Testis (tissue), 2 donors: ENCODE data around the gene TMC1.

ENCODE experiments used
- POLR2A ChIP-seq: fragments of 450-650 bp; IDR thresholded peaks from one replicate; pipeline ENCODE4 v1.6.1; 2017; ENCODE audit warnings: antibody characterized with exemption, mild to moderate bottlenecking, moderate library complexity
- TF ChIP-seq, protein P1 (sequence below), 3 experiments: fragments of 450-650 bp in 2 of 3; fragments of 200-600 bp in 1 of 3; sonication (generic) in 1 of 3; IDR thresholded peaks; one replicate each; pipeline ENCODE4 v1.5.1; 2016 to 2019; ENCODE audit warnings: antibody characterized with exemption in 3 of 3, mild to moderate bottlenecking in 2 of 3, moderate library complexity in 1 of 3

DNA sequence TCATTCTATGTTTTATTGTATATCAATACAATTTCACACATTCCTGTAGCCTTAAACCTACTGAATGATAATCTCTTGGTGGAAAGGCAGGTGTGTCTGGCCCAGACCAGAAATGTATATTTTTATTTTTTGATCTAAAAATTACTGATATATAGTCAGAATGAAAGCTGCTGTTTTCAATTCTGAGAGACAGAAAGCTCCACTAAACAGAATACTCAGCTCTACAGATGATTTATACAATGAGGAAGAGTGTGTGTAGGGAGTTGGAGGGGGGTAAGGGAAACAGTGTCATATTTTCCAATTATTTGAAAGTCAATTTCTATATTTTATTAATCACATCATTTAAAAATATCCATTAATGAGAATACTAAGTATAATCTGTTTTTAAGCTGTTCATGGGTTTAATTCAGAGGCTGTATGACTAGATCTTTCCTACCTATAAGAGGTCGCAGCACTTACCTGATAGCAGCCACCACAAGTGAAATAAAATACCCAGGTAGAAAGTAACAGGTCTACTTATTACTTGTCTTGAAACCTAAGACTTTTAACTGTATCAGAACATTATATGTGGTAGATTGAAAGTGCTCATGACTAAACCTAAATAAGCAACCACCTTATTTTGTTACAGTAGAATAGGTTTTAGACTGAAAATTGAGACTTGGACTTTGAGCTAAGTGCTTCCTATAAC lies 183.4 kb downstream of the TMC1 start:
- no peak for TF ChIP-seq POLR2A
- TF ChIP-seq, protein P1, sequence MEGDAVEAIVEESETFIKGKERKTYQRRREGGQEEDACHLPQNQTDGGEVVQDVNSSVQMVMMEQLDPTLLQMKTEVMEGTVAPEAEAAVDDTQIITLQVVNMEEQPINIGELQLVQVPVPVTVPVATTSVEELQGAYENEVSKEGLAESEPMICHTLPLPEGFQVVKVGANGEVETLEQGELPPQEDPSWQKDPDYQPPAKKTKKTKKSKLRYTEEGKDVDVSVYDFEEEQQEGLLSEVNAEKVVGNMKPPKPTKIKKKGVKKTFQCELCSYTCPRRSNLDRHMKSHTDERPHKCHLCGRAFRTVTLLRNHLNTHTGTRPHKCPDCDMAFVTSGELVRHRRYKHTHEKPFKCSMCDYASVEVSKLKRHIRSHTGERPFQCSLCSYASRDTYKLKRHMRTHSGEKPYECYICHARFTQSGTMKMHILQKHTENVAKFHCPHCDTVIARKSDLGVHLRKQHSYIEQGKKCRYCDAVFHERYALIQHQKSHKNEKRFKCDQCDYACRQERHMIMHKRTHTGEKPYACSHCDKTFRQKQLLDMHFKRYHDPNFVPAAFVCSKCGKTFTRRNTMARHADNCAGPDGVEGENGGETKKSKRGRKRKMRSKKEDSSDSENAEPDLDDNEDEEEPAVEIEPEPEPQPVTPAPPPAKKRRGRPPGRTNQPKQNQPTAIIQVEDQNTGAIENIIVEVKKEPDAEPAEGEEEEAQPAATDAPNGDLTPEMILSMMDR (IDR thresholded peaks at IDR 0.05): no peak
